Neural cell (in vitro differentiated cells): Measurements from ENCODE around the gene NOL8. TPM values are rescaled to one million over a fixed set of nuclear protein-coding genes. Genes with fewer than 3 reads are reported as not detected.

ENCODE experiments used
- H2AFZ ChIP-seq: fragments of 200-600, 300-800 bp; sonication (generic), shearing (Covaris generic); 2 replicates; pipeline ENCODE4 v1.6.0; 2014; ENCODE audit warnings: low read depth, mild to moderate bottlenecking, antibody characterized with exemption, low read length, moderate library complexity
- H3F3A ChIP-seq: fragments of 200-600 bp; shearing (Covaris generic); 2 replicates; pipeline ENCODE4 v1.6.1; 2016; ENCODE audit warnings: mild to moderate bottlenecking, moderate library complexity, mixed read lengths, antibody characterized with exemption, low read length; ENCODE audit not compliant: insufficient read depth, poor library complexity, severe bottlenecking
- H3K27ac ChIP-seq: fragments of 200-600, 300-800 bp; sonication (generic), shearing (Covaris generic); 2 replicates; pipeline ENCODE4 v1.5.1; 2014; ENCODE audit warnings: mild to moderate bottlenecking, low read length, moderate library complexity
- H3K27me3 ChIP-seq: fragments of 300-800, 200-600 bp; sonication (generic), shearing (Covaris generic); 2 replicates; pipeline ENCODE4 v1.6.0; 2014; ENCODE audit warnings: mild to moderate bottlenecking, low read depth, low read length, moderate library complexity; ENCODE audit not compliant: insufficient read depth
- H3K36me3 ChIP-seq: fragments of 300-800, 200-600 bp; sonication (generic), shearing (Covaris generic); 2 replicates; pipeline ENCODE4 v1.5.1; 2014; ENCODE audit warnings: mild to moderate bottlenecking, antibody characterized with exemption, low read length, moderate library complexity; ENCODE audit not compliant: insufficient read depth
- H3K4me2 ChIP-seq: fragments of 300-800, 200-600 bp; sonication (generic), shearing (Covaris generic); 2 replicates; pipeline ENCODE4 v1.6.0; 2014; ENCODE audit warnings: mild to moderate bottlenecking, low read length
- H3K4me3 ChIP-seq: fragments of 300-800, 200-600 bp; sonication (generic), shearing (Covaris generic); 2 replicates; pipeline ENCODE4 v1.5.1; 2014; ENCODE audit warnings: mild to moderate bottlenecking, low read length, moderate library complexity
- H3K79me2 ChIP-seq: fragments of 200-600 bp; shearing (Covaris generic); replicated peaks from 2 replicates; pipeline ENCODE4 v1.6.0; 2014; ENCODE audit warnings: mild to moderate bottlenecking, low read length, moderate library complexity; ENCODE audit not compliant: insufficient read depth
- H3K9ac ChIP-seq: fragments of 300-800, 200-600 bp; sonication (generic), shearing (Covaris generic); 2 replicates; pipeline ENCODE4 v1.6.1; 2016; ENCODE audit warnings: mild to moderate bottlenecking, low read length, mixed read lengths
- H3K9me2 ChIP-seq: fragments of 200-600 bp; shearing (Covaris generic); 2 replicates; pipeline ENCODE4 v1.6.1; 2016; ENCODE audit warnings: mild to moderate bottlenecking, low read length, mixed read lengths; ENCODE audit not compliant: insufficient read depth
- H3K9me3 ChIP-seq: fragments of 200-600, 300-800 bp; sonication (generic), shearing (Covaris generic); 2 replicates; pipeline ENCODE4 v1.6.1; 2016; ENCODE audit warnings: mild to moderate bottlenecking, mixed run types, low read length, moderate library complexity, mixed read lengths
- H4K20me1 ChIP-seq: fragments of 200-600 bp; shearing (Covaris generic); 2 replicates; pipeline ENCODE4 v1.6.1; 2016; ENCODE audit warnings: mild to moderate bottlenecking, mixed run types; ENCODE audit not compliant: insufficient read depth
- EP300 ChIP-seq: fragments of 450-650 bp; conservative IDR thresholded peaks from 2 replicates; pipeline ENCODE4 v1.6.1; 2014; ENCODE audit warnings: antibody characterized with exemption, mild to moderate bottlenecking, moderate library complexity; ENCODE audit not compliant: poor library complexity, severe bottlenecking
- EZH2 ChIP-seq: fragments of 200-600, 300-800 bp; shearing (Covaris generic), sonication (generic); IDR thresholded peaks from 2 replicates; pipeline ENCODE4 v1.6.1; 2014; ENCODE audit warnings: antibody characterized with exemption, low read length, borderline replicate concordance, mild to moderate bottlenecking; ENCODE audit not compliant: insufficient read depth, poor library complexity, severe bottlenecking
- MXI1 ChIP-seq: fragments of 450-650 bp; conservative IDR thresholded peaks from 2 replicates; pipeline ENCODE4 v1.6.1; 2014; ENCODE audit warnings: antibody characterized with exemption, mild to moderate bottlenecking; ENCODE audit not compliant: poor library complexity, severe bottlenecking
- POLR2AphosphoS5 ChIP-seq: IDR thresholded peaks from 2 replicates; pipeline ENCODE4 v1.6.1; 2012
- RAD21 ChIP-seq: fragments of 450-650 bp; conservative IDR thresholded peaks from 2 replicates; pipeline ENCODE4 v1.6.1; 2014; ENCODE audit warnings: antibody characterized with exemption, mild to moderate bottlenecking, moderate library complexity
- SMC3 ChIP-seq: fragments of 450-650 bp; conservative IDR thresholded peaks from 2 replicates; pipeline ENCODE4 v1.6.1; 2014; ENCODE audit warnings: antibody characterized with exemption, mild to moderate bottlenecking, moderate library complexity; ENCODE audit not compliant: poor library complexity
- TAF1 ChIP-seq: IDR thresholded peaks from 2 replicates; pipeline ENCODE4 v1.6.1; 2012; ENCODE audit warnings: low read depth
- polyA plus RNA-seq: library from polyadenylated mRNA; depleted of rRNA; stranded (reverse); fragments of >200 nt; gene quantifications from 2 replicates; pipeline ENCODE4 v1.2.3, GENCODE V29; 2014
- TF ChIP-seq, protein P1 (sequence below): fragments of 450-650 bp; IDR thresholded peaks from 2 replicates; pipeline ENCODE4 v1.5.1; 2014; ENCODE audit warnings: antibody characterized with exemption, mild to moderate bottlenecking, moderate library complexity; ENCODE audit not compliant: poor library complexity, severe bottlenecking
- TF ChIP-seq, protein P2 (sequence below): IDR thresholded peaks from 2 replicates; pipeline ENCODE4 v1.6.1; 2012; ENCODE audit warnings: borderline replicate concordance

NOL8 gene
- polyA plus RNA-seq, 1 donor from 2014 or later, result 25.3 TPM

DNA sequence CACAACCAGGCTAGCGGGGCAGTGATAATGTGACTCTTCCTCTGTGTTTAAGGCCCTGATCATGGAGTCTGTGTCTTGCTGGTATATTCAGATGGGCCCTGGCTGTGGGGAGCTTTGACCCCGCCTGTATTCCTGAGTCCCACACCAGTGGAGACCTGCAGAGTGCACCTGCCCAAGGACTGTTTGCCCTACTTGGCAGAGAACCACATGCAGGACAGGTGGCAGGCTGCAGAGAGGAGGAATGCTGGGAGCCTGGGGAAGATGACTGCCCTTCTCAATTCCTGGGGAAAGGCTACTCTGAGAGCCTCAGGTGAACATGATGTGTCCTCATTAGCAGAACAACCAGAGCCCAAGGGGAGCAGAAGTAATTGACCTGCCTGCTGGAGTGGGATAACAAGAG is 67.8 kb downstream of the NOL8 start:
- Histone ChIP-seq H3K36me3 (peaks cover 5% of the 10 kb centered on the region), H3K4me2 (no peak overlapping the region), H4K20me1 (no peaks in the 10 kb centered on the region), H3K9me3 (no peaks in the 10 kb centered on the region), H3K9ac (no peak overlapping the region), H2AFZ (no peak overlapping the region), H3F3A (no peaks in the 10 kb centered on the region), H3K4me3 (no peak overlapping the region), H3K9me2 (no peaks in the 10 kb centered on the region), H3K79me2 (no peaks in the 10 kb centered on the region), H3K27ac (no peak overlapping the region), H3K27me3 (no peaks in the 10 kb centered on the region)
- TF ChIP-seq MXI1 (no peak), EZH2 (no peak), SMC3 (no peak), TAF1 (no peak), EP300 (no peak), RAD21 (no peak), POLR2AphosphoS5 (no peak)
- TF ChIP-seq, protein P1, sequence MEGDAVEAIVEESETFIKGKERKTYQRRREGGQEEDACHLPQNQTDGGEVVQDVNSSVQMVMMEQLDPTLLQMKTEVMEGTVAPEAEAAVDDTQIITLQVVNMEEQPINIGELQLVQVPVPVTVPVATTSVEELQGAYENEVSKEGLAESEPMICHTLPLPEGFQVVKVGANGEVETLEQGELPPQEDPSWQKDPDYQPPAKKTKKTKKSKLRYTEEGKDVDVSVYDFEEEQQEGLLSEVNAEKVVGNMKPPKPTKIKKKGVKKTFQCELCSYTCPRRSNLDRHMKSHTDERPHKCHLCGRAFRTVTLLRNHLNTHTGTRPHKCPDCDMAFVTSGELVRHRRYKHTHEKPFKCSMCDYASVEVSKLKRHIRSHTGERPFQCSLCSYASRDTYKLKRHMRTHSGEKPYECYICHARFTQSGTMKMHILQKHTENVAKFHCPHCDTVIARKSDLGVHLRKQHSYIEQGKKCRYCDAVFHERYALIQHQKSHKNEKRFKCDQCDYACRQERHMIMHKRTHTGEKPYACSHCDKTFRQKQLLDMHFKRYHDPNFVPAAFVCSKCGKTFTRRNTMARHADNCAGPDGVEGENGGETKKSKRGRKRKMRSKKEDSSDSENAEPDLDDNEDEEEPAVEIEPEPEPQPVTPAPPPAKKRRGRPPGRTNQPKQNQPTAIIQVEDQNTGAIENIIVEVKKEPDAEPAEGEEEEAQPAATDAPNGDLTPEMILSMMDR, result no peak
- TF ChIP-seq, protein P2, sequence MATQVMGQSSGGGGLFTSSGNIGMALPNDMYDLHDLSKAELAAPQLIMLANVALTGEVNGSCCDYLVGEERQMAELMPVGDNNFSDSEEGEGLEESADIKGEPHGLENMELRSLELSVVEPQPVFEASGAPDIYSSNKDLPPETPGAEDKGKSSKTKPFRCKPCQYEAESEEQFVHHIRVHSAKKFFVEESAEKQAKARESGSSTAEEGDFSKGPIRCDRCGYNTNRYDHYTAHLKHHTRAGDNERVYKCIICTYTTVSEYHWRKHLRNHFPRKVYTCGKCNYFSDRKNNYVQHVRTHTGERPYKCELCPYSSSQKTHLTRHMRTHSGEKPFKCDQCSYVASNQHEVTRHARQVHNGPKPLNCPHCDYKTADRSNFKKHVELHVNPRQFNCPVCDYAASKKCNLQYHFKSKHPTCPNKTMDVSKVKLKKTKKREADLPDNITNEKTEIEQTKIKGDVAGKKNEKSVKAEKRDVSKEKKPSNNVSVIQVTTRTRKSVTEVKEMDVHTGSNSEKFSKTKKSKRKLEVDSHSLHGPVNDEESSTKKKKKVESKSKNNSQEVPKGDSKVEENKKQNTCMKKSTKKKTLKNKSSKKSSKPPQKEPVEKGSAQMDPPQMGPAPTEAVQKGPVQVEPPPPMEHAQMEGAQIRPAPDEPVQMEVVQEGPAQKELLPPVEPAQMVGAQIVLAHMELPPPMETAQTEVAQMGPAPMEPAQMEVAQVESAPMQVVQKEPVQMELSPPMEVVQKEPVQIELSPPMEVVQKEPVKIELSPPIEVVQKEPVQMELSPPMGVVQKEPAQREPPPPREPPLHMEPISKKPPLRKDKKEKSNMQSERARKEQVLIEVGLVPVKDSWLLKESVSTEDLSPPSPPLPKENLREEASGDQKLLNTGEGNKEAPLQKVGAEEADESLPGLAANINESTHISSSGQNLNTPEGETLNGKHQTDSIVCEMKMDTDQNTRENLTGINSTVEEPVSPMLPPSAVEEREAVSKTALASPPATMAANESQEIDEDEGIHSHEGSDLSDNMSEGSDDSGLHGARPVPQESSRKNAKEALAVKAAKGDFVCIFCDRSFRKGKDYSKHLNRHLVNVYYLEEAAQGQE, result no peak

DNA sequence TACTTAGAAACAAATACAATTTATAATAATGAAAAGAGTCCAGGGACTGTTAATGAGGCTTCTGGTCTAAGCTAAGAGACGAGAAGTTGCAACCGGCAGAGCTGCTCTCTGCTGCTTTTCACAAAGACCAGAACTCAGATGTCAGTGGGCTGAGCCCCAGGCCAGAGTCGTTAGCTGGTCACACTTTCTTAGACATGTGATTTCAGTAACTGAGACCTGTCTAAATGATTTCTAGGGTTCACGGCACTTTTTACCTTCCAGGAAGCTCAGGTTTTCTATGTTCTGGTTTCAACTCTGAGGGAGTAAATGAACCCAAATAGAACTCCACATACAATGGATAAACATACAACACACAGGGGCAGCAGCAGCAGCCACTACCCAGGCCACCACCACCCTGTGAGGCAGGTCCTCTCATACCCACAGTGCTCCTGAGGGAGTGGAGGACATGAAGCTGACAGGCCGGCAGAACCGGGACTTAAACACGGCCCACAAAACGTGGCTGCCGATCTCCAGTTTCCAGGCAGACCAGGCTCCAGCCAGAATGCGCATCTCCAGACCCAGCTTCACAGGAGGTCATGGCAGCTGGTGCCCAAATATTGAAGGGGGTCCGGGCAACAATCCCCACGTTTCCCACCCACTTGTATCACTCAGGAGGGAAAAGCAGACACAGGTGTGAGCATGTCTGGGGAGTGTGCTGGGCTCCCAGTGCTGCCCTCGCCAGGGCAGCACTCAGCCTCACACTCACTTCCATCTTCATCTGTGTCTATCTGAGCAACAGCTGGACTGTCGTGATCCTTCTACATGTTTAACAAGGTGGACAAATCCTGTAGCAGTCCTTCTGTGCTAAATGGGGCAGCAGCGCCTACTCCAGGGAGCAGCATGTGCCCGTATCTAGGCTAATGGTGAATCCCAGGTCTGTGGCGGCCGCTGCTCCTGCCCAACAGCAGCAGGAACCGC is 70.5 kb downstream of the NOL8 start:
- Histone ChIP-seq H3K27ac (no peak overlapping the region), H3K9me3 (no peaks in the 10 kb centered on the region), H2AFZ (no peak overlapping the region), H3K9me2 (no peaks in the 10 kb centered on the region), H3F3A (no peaks in the 10 kb centered on the region), H3K9ac (no peak overlapping the region), H3K4me3 (no peak overlapping the region), H4K20me1 (no peaks in the 10 kb centered on the region), H3K4me2 (no peak overlapping the region), H3K27me3 (no peaks in the 10 kb centered on the region), H3K36me3 (peaks cover 12% of the 10 kb centered on the region), H3K79me2 (no peaks in the 10 kb centered on the region)
- no peak for TF ChIP-seq RAD21
- TF ChIP-seq, protein P2, result no peak
- TF ChIP-seq TAF1, result no peak
- TF ChIP-seq POLR2AphosphoS5, result no peak
- TF ChIP-seq, protein P1, result no peak
- TF ChIP-seq MXI1, result no peak
- TF ChIP-seq EZH2, result no peak
- TF ChIP-seq EP300, result no peak
- TF ChIP-seq SMC3, result no peak
